Ovary (tissue), 9 donors: ENCODE results near the gene RBM15B. TPM values are rescaled to one million over a fixed set of nuclear protein-coding genes. Genes with fewer than 3 reads are reported as not detected.

ENCODE experiments used
- DNase-seq, 5 donors: peaks; one replicate each; pipeline ENCODE4 v3.0.0-alpha.2; 2019 to 2020
- H3K27ac ChIP-seq, 2 donors: fragments of 200-600 bp; one replicate each; pipeline versions ENCODE4 v1.5.1 to v1.8.0; 2019 to 2022
- H3K27me3 ChIP-seq: fragments of 200-600 bp; one replicate; pipeline ENCODE4 v1.8.0; 2022
- H3K36me3 ChIP-seq: fragments of 200-600 bp; sonication (generic); one replicate; pipeline ENCODE4 v1.5.1; 2019
- H3K4me1 ChIP-seq: one replicate; pipeline ENCODE4 v1.8.1; 2013; ENCODE audit warnings: mild to moderate bottlenecking, moderate library complexity; ENCODE audit not compliant: insufficient read depth
- H3K4me3 ChIP-seq: fragments of 200-600 bp; sonication (generic); one replicate; pipeline ENCODE4 v1.5.1; 2017
- H3K9me3 ChIP-seq, 2 donors: fragments of 200-600 bp in 1 of 2; sonication (generic) in 1 of 2; one replicate each; pipeline versions ENCODE4 v1.5.1 to v1.8.1; 2013 to 2019; ENCODE audit warnings: mild to moderate bottlenecking in 1 of 2, moderate library complexity in 1 of 2
- EP300 ChIP-seq: sonication (generic); formaldehyde crosslinking; IDR thresholded peaks from one replicate; pipeline ENCODE4 v1.6.1; 2017; ENCODE audit warnings: antibody characterized with exemption
- POLR2A ChIP-seq: fragments of 450-650 bp; IDR thresholded peaks from one replicate; pipeline ENCODE4 v1.6.1; 2017; ENCODE audit warnings: antibody characterized with exemption, mild to moderate bottlenecking, moderate library complexity
- WGBS, 3 donors: extraction: QIAGEN DNeasy Blood & Tissue Kit in 1 of 3; methylation state at CpG; one replicate each; pipeline versions ENCODE4 v1.1.5 to v1.1.7; 2013 to 2017; 5-methylcytosine and 5-hydroxymethylcytosine counted together
- intact Hi-C, 4 donors: fragments of 100-400 bp; cut with DNase I; formaldehyde crosslinking; loops; one replicate each; pipeline versions ENCODE4 v1.11.0 to v1.15.1; 2022 to 2023
- polyA plus RNA-seq, 2 donors: library from polyadenylated mRNA; stranded (reverse); fragments of 200-250 nt in 1 of 2; fragments of 350-450 nt in 1 of 2; fragmentation: Illumina TruSeq in 1 of 2; extraction: RNeasy Lipid Tissue Mini Kit (QIAGEN cat#74804) in 1 of 2; gene quantifications; one replicate each; pipeline ENCODE4 v1.2.3, GENCODE V29; 2013 to 2014
- total RNA-seq, 7 donors: library from RNA; depleted of rRNA in 2 of 7; stranded (reverse); fragments of >200 nt in 2 of 7; fragmentation: NEBNext Ultra II Directional in 3 of 7; extraction: Animal tissue kit (Norgen Biotek cat#: 25700) in 3 of 7; gene quantifications; one replicate each; pipeline versions ENCODE4 v1.1.0 to v1.2.4, GENCODE V29; 2016 to 2023
- TF ChIP-seq, protein P1 (sequence below), 3 donors: fragments of 450-650 bp in 2 of 3; fragments of 200-600 bp in 1 of 3; IDR thresholded peaks; one replicate each; pipeline versions ENCODE4 v1.5.1 to v1.8.0; 2016 to 2022; ENCODE audit warnings: antibody characterized with exemption in 3 of 3, mild to moderate bottlenecking in 1 of 3
- donor health status: DM: no; HTN: no; CAD: no; lungs with moderate emphysema.
- donor health status: DM: no; HTN: no; CAD: no.
- donor health status: Bipolar disorder and iron deficiency.
- donor health status: DM: yes; HTN: yes; CAD: no.
- donor health status: DM: no; HTN: no; CAD: no.
- donor health status: DM: yes; HTN: yes; CAD: no.

RBM15B gene
- total and polyA plus RNA-seq, 9 donors: 16.1 to 40.2 (median 27.6) TPM

DNA sequence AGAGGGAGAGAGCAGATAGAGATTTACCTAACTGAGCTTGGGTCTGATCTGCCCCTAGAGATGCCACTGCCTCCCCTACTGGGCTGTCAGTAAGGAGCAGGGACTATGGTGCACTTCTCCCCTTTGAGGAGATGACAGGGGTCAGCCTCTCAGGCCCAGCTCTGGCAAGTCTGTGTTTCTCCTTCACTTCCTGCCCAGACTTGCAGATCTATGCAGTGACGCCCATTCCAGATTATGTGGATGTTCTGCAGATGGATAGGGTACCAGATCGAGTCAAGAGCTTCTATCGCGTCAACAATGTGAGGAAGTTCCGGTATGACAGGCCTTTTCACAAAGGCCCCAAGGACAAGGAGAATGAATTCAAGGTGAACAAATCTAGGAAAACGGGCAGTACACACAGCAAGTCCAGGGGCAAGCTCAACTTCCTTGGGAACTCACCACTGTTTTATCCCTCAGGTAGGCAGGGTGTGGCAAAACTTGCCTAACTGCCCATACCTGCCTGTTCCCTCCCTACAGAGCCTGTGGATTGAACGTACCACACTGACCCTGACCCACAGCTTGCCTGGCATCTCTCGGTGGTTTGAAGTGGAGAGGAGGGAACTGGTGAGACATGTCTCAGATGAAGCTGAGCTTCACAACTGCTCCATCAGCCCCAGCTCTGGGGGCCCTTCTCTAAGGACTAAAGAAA, 35.0 kb upstream of the RBM15B start:
- no peak overlapping the region for H3K4me3 ChIP-seq
- DNase-seq: no peak
- no peaks in the 10 kb centered on the region for H3K36me3 ChIP-seq
- intact Hi-C loops: no loop called here
- WGBS, 3 donors: 75 to 78% (median 76%) methylated on average over 8 of the region's 8 CpGs
- no peaks in the 10 kb centered on the region for H3K27me3 ChIP-seq
- TF ChIP-seq, protein P1, sequence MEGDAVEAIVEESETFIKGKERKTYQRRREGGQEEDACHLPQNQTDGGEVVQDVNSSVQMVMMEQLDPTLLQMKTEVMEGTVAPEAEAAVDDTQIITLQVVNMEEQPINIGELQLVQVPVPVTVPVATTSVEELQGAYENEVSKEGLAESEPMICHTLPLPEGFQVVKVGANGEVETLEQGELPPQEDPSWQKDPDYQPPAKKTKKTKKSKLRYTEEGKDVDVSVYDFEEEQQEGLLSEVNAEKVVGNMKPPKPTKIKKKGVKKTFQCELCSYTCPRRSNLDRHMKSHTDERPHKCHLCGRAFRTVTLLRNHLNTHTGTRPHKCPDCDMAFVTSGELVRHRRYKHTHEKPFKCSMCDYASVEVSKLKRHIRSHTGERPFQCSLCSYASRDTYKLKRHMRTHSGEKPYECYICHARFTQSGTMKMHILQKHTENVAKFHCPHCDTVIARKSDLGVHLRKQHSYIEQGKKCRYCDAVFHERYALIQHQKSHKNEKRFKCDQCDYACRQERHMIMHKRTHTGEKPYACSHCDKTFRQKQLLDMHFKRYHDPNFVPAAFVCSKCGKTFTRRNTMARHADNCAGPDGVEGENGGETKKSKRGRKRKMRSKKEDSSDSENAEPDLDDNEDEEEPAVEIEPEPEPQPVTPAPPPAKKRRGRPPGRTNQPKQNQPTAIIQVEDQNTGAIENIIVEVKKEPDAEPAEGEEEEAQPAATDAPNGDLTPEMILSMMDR (IDR thresholded peaks at IDR 0.05): no peak
- TF ChIP-seq POLR2A: no peak
- TF ChIP-seq EP300: no peak
- no peak overlapping the region for H3K27ac ChIP-seq
- no peaks in the 10 kb centered on the region for H3K4me1 ChIP-seq
- no peaks in the 10 kb centered on the region for H3K9me3 ChIP-seq

DNA sequence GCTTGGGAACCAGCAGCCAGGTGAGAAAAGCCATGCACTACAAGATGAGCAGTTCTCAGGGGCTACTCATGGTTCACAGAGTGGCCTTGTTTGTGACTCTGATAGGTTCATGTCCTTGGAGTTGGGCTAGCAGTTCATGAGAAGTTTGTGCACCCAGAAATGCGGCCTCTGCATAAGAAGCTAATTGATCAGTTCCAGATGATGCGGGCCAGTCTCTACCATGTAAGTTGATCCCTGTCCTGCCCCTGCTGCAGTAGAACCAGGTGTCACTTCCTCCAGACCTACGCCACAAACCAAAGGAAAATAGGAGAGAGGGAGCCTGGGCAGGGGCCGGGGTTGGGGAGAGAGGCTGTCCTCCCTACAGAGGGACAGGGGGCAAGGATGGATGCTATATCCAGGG, 33.2 kb upstream of the RBM15B start:
- no peaks in the 10 kb centered on the region for H3K36me3 ChIP-seq
- H3K4me1 ChIP-seq: no peaks in the 10 kb centered on the region
- DNase-seq: no peak
- TF ChIP-seq, protein P1 (IDR thresholded peaks at IDR 0.05): no peak
- no peak for TF ChIP-seq POLR2A
- no peak for TF ChIP-seq EP300
- no peak overlapping the region for H3K27ac ChIP-seq
- intact Hi-C loops: no loop called here
- 50 to 61% (median 53%) methylated on average over 4 of the region's 4 CpGs for WGBS, 3 donors
- H3K4me3 ChIP-seq: no peak overlapping the region
- H3K9me3 ChIP-seq: no peaks in the 10 kb centered on the region
- no peaks in the 10 kb centered on the region for H3K27me3 ChIP-seq

DNA sequence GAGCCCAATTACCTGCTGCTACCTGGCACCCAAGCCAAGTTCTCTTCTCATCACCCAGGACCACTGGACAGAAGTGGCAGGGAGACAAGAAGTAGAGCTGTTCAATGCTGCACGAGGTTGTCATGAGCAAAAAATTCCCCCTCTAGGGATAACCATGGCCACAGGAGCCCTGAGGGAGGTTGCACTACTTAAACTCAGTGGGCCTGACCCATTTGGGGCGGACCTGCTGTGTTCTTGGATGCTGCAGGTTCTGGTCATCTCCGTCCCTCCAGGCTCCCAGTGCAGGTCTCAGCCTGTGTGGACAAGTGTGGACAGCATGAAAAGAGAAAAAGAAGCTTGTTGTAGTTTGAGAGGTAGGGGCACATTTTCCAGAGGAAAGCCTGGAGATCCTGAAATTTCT, 32.1 kb upstream of the RBM15B start:
- intact Hi-C loops: no loop called here
- DNase-seq: peak in 1 of 5 donors; percentile 7
- TF ChIP-seq, protein P1 (IDR thresholded peaks at IDR 0.05): no peak
- Histone ChIP-seq H3K4me1 (no peaks in the 10 kb centered on the region), H3K27me3 (no peaks in the 10 kb centered on the region), H3K36me3 (no peaks in the 10 kb centered on the region), H3K4me3 (no peak overlapping the region), H3K9me3 (no peaks in the 10 kb centered on the region), H3K27ac (no peak overlapping the region)
- 56 to 67% (median 66%) methylated on average over 3 of the region's 3 CpGs for WGBS, 3 donors

DNA sequence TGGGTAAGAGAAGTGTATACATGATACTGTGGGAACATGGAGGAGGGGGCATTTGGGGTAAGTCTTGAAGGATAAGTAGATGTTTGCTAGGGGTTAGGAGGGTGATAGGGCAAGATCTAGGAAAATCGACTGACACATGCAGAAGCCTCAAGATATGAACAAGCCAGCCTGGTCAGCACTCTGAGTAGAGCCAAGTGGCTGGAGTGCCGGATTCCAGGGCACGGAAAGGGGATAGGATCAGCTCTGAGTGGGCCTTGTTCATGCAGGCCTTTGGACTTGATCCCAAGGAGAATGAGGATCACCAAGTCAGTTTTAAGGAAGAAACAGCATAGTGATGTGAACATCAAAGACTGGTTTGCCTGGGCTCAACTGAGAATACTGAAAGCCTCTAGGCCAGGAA, 30.3 kb upstream of the RBM15B start:
- DNase-seq: no peak
- Histone ChIP-seq H3K27ac (no peak overlapping the region), H3K4me1 (no peaks in the 10 kb centered on the region), H3K9me3 (no peaks in the 10 kb centered on the region), H3K4me3 (no peak overlapping the region), H3K36me3 (no peaks in the 10 kb centered on the region), H3K27me3 (no peaks in the 10 kb centered on the region)
- WGBS, 3 donors: 82 to 94% (median 87%) methylated on average over 3 of the region's 3 CpGs
- TF ChIP-seq POLR2A (no peak), EP300 (no peak)
- TF ChIP-seq, protein P1 (IDR thresholded peaks at IDR 0.05): no peak
- intact Hi-C loops: no loop called here
